Glomerular endothelial cell (primary cell): ENCODE results near the gene XDH. TPM values are rescaled to one million over a fixed set of nuclear protein-coding genes. Genes with fewer than 3 reads are reported as not detected.

Experiments
- DNase-seq: peaks from one replicate; pipeline ENCODE4 v3.0.0-alpha.2; 2011; ENCODE audit warnings: low read depth, low spot score; ENCODE audit errors: extremely low read depth
- total RNA-seq: library from RNA; depleted of rRNA; stranded (reverse); fragments of >200 nt; gene quantifications from 2 replicates; pipeline ENCODE4 v1.2.3, GENCODE V29; 2015

The XDH gene
- total RNA-seq, 1 donor from 2014 or later = 0.18 TPM

DNA sequence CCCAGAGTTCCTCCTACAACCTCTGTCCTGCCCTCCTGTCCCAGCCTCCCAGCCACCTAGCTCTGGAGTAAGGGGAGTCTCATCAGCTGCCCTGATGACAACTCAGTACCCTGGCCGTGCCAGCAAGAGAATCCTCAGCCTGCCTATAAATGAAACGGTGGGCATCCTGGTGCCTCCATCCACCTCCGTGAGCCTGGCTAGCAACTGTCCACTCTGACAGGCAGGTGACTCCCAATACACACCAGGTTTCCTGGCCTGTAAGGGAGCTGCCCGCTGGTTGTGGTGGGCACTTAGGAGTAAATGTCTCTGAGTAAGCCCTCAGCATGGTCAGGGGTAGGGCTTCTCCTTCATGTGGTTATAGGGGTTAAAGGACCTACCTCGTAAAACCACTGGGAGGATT is 81.5 kb downstream of the XDH start:
- no peak for DNase-seq

- DNase-seq = no peak
These were observed 82.0 kb downstream of the XDH start for GRCh38 chr2:31332521-31332920.

- DNase-seq = no peak
These were observed 83.4 kb downstream of the XDH start for GRCh38 chr2:31331156-31331555.

GRCh38 chr2:31329081-31329625 is 85.4 kb downstream of the XDH start:
- no peak for DNase-seq

- DNase-seq = no peak
These were observed 86.5 kb downstream of the XDH start for GRCh38 chr2:31328026-31328425.

DNA sequence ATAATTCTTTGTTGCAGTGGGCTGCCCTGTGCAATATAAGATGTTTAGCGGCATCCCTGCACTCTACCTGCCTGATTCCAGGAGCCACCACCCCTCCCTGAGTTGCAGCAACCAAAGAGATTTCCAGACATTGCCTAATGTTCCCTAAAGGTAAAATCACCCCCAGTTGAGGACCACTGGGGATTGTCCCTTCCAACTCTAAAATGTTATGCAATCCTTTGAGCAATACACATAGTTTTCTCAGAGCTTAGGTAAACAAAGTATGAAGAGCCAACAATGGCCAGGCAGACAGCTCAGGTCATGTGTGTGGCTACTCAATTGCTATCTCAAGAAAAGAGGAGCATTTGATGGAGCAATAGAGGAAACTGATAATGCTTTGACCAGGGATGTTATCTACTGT is 87.0 kb downstream of the XDH start:
- no peak for DNase-seq

GRCh38 chr2:31324016-31324633 is 90.4 kb downstream of the XDH start:
- no peak for DNase-seq

DNA sequence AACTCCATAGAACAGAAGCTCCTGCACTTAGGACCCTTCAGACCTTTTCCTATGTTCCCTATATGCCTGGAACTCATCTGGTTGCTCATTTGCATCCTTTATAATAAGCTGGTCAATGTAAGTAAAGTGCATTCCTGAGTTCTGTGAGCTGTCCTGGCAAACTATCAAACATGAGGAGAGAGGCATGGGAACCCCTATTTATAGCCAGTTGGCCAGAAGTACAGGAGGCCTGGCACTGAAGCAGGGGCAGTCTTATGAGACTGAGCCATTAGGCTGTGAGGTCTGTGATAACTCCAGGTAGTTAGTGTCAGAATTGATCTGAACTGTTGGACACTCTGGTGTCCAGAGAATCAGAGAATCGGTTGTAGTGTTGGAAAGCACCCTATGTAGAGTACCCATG is 92.2 kb downstream of the XDH start:
- no peak for DNase-seq

DNA sequence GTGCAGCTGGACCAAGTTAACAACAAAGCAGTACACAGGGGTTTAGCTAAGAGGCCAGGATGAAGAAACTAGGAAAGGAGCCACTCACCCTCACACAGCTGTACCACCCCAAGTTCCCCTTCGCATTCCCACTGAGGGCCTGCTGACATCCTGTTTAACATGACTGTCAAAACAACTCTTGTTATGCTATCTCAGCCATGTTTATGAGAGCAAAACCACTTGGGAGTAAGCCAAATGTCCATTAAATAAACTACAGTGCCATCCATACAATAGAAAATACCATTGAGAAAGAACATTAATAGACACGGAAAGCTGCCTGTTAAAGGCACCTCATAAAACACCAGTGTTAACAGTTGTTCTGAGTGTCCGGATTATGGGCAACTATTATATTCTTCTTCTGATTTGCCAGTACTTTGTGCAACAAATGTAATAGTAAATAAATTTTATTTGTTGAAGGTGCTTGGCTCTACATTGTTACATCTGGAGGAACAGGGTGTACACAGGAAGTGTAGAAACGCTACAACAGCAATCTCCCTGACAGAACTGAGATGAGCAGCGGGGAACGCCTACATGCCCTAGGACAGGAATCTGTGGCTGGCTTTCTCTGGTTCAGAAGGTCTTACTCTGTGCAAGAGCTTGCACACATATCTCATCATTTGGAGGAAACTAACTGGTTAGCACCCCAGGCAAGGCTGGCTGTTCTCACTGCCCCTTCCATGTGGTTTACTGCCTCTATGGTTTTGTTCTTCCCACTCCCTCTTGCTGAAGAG is 95.0 kb downstream of the XDH start:
- no peak for DNase-seq

- DNase-seq = no peak
These were observed 95.9 kb downstream of the XDH start for GRCh38 chr2:31318361-31319336.

- no peak for DNase-seq
These were observed 97.1 kb downstream of the XDH start for GRCh38 chr2:31317396-31317795.

DNA sequence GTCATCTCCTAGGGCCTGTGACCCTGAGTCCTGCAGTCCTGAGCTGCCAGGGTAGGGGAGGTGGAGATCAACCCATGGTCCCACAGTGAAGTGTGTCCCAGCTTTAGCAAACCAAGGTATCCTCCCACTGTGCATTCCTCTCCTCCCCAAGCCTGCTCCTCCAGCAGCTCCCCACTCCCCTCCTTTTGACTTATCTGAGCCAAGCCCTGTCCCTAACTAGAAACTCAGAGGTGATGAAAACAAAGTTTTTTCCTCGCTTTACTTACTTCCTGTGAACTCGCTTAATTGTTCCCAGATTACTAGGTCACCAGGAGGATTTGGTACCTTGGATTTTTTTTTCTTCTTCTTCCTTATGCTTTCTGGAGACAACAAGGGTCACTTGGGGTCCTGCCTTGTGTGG is 99.8 kb downstream of the XDH start:
- no peak for DNase-seq

DNA sequence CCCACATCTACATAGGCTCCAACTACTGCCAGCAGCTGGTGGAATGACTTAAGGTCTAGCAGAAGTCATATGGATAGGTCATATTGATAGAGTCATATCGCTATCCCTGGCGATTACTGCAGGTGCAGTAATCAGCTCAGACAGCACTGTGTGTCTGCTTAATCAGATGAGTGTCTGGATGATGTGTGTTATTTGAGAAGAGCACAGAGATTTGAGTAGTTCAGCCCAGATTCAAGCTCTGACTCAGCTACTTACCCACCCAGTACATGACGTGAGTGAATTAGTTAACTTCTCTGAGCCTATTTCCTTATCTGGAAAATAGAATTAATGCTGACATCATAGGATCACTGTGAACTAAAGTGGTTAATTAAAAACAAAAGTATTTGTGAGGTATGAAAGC is 101.6 kb downstream of the XDH start:
- DNase-seq = no peak

- DNase-seq = no peak
These were observed 109.7 kb downstream of the XDH start for GRCh38 chr2:31304816-31305215.

DNA sequence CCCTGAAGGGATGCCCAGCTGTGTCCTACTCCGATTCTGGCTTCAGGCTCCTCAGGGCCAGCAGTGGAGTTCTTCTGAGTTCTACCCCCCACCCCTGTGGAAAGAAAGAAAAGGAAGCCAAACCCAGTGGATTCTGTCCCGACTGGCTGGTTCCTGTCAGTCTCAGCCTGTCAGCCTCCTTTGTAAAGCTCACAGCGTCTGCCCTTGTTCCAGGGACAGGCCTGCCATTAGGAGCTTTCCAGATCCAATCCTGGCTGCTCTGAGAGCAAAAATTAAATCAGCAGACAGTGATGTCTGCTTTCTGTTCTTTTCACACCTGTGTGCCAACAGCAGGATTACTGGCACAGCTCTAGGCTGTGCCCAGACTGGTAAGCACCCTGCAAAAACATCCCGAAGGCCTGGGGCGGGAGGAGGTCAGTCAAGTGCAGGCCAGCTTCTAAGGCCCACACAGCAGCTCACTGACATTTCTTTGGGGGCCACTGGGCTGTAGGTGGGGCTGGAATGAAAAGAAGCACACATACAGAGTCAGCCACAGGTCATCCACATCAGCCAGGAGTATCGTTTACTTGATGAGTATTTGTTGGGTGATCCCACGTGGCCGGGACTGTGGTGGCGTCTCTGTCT is 111.5 kb downstream of the XDH start:
- no peak for DNase-seq

- no peak for DNase-seq
These were observed 114.2 kb downstream of the XDH start for GRCh38 chr2:31300309-31300708.

DNA sequence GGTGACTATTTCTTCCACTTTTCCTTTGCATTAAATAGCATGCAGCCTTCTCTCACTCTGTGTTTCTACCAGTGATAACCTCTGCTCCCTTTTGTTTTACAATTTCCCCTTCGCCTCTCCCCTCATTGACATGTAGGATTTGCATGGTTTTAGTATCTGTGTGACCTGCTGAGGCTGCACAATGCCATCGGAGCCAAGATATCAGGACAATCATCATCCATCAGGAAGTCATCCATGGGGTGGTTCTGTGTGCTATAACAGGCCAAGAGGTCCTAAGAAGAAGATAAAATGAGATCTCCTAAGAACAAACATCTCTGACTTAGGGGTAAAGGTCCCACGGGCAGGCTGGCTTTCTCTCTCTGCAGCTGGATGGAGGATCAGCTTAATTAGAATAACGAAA is 115.0 kb downstream of the XDH start:
- no peak for DNase-seq

DNA sequence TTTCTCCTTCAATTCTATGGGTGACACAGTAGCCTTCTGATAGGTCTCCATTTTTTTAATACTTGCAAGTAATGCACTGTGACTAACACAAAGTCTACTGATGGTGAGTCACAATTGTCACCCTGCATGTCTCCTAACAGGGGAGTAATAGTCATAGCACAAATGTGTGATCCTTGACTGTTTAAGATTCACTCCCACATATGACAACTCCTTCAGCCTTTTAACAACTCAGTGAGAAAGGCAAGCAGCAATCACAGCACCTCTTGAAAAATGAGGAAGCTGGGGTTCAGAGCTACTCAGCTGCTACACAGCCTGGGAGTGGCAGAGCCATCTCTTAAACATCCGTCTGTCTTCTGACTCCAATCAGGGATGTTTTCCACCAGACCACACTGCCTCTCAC is 116.8 kb downstream of the XDH start:
- no peak for DNase-seq

- DNase-seq = no peak
These were observed 117.8 kb downstream of the XDH start for GRCh38 chr2:31296641-31297287.

GRCh38 chr2:31294196-31294595 is 120.3 kb downstream of the XDH start:
- DNase-seq = no peak
